ENCODE results near the gene CD1D.

DNA sequence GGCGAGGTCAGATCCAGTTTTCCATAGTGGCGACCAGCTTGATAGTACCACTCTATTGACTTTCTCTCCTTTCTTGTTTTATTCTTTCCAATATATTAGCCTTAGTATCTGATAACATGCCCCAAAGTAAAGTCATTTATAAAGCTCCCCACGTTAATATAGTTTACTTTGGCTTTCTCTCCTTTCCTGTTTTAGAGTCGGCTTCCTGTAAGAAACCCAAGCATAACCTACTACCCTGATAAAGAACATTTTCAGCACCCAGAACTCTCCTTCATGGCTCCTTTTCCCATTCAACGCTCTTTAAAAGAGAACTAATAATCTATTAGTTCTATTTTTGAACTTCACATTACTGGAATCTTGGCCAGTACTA is 23.7 kb downstream of the CD1D start:
- no peak for TF ChIP-seq CTCF (IDR thresholded peaks at IDR 0.05)
- TF ChIP-seq POLR2A (IDR thresholded peaks at IDR 0.05; ENCODE audit: low read depth) = no peak
- no peak for TF ChIP-seq EP300 (IDR thresholded peaks at IDR 0.05)

Data from esophagus muscularis mucosa (tissue), 4 donors.